ENCODE measurements around the gene MOCS3. TPM values are rescaled to one million over a fixed set of nuclear protein-coding genes. Genes with fewer than 3 reads are reported as not detected.

MOCS3 gene
- total and polyA plus RNA-seq, 12 donors, result 0.95 to 3.2 (median 2.5) TPM

DNA sequence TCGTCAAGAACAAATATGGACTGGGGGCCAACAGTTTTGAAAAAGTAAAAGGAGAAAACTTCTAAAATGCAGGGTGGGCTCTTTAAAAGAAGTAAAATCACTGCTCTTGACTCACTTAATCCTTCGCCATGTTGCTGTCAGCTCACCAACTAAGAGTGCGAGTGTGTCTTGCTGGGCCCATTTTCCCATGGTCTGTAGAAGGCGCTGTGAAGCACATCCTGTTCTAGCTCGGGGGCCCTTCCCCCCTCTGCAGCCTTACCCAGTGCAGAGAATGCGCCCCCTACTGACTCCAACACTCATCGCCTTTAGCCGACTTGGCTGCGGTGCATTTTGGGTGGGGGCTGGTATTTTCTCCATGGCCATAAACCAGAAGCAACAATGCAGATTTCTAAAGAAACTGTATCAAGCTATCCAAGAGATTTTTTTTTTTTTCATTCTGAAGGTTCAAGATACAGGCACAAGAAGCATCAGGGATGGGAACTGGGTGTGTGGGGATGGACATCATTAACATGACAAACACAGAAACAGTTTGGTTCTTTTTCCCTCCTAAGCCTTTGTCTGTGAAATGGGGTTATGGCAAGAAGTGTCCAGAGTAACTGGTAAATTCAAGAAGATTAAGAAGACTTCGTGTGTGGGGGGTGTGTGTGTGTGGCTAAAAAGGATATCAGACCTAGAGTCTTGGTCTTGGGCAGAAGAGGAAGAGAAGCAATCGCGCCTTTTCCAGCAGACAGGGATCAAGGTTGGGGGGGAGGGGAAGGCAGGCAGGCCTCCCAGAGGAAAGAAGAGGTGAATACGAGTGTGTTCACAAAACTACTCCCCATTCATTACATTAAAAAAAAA, 29.1 kb upstream of the MOCS3 start:
- peak overlapping the region; percentile 70 to 94 (median 78) for H3K4me3 ChIP-seq
- peak overlapping the region in 8 of 10 donors; percentile 74 to 100 (median 81) for H3K27ac ChIP-seq
- ATAC-seq (peak; percentile 36 to 74 (median 70)), DNase-seq (peak; percentile 74 to 90)
- no peaks in the 10 kb centered on the region for H3K27me3 ChIP-seq
- intact Hi-C loops (cut with DNase I), result loop anchor here in 8 of 10 donors (2.0 to 10.0 kb wide), 5 partner anchors 29 to 137 kb away; partner anchors contain the start of genes BCAS4 (in 6 of the 8), DPM1 (in 1 of the 8) and MOCS3 (in 1 of the 8)
- peak; percentile 53 to 92 (median 79) for TF ChIP-seq CTCF (IDR thresholded peaks at IDR 0.05)
- H3K9me3 ChIP-seq, result no peaks in the 10 kb centered on the region
- peaks cover 0 to 61% (median 51%) of the 10 kb centered on the region in 9 donors for H3K4me1 ChIP-seq
- 16 to 17% methylated on average over 13 of the region's 13 CpGs for WGBS, 2 donors
- peaks cover 0 to 60% (median 12%) of the 10 kb centered on the region in 9 donors for H3K36me3 ChIP-seq

DNA sequence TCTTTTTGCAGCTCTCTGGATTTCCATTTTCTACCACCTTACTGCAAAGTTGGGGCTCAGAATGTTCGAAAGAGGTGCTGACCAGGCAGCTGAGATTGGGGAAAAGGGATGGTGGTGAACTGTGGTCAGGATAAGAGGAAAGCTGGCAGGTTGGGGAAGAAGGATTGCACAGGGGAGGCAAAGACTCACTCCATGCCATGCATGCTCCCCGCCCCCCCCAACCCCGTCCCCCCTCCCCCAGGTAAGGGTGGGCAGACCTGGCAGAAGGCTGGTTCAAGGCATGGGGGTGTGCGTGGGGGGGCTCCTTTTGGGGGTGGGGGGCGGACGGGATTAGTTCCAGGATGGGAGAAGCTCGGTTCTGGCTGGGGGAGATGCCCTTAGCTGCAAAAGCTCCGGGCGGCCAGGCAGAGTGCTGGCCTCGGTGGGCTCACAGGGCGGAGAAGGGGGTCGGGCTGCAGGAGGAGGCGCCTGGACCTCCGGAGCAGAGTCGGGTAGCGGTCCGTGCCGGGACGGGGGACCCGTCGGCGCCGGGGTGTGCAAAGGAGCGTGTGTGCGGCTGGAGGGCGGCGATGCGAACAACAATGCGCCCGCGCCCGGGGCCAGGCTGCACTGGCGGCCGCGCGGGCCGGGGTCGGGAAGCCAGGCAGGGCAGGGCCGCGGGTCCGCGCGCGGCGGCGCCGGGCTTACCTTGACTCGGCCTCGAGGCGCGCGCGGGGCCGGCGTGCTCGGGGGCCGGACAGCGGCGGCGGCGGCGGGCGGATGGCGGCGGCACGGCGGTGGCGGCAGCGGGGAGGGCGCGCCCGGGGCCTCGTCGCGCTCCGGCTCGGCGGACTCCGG, 28.3 kb upstream of the MOCS3 start:
- Histone ChIP-seq H3K9me3 (no peaks in the 10 kb centered on the region), H3K27me3 (no peaks in the 10 kb centered on the region), H3K4me1 (peaks cover 0 to 53% (median 45%) of the 10 kb centered on the region in 9 donors), H3K36me3 (peaks cover 0 to 63% (median 20%) of the 10 kb centered on the region in 9 donors), H3K27ac (peak overlapping the region; percentile 95 to 100 (median 99)), H3K4me3 (peak overlapping the region; percentile 70 to 94 (median 78))
- TF ChIP-seq CTCF (IDR thresholded peaks at IDR 0.05), result no peak
- peak; percentile 17 to 36 for DNase-seq
- intact Hi-C loops (cut with DNase I), result loop anchor here in 2 of 10 donors (2.0 to 5.0 kb wide), 3 partner anchors 28 to 138 kb away; partner anchors contain the start of genes BCAS4 (in 1 of the 2), DPM1 (in 1 of the 2) and MOCS3 (in 1 of the 2)
- ATAC-seq, result peak in 4 of 8 donors; percentile 1 to 21 (median 4)
- 0 to 1% methylated on average over 36 to 78 of the region's 79 CpGs for WGBS, 2 donors

GRCh38 chr20:50930976-50931305, 27.7 kb upstream of the MOCS3 start:
- Histone ChIP-seq H3K4me1 (peaks cover 0 to 47% (median 39%) of the 10 kb centered on the region in 9 donors), H3K27me3 (no peaks in the 10 kb centered on the region), H3K27ac (peak overlapping the region; percentile 95 to 100 (median 99)), H3K9me3 (no peaks in the 10 kb centered on the region), H3K4me3 (peak overlapping the region; percentile 50 to 74 (median 64)), H3K36me3 (peaks cover 0 to 65% (median 26%) of the 10 kb centered on the region in 9 donors)
- no peak for TF ChIP-seq CTCF (IDR thresholded peaks at IDR 0.05)
- DNase-seq (no peak), ATAC-seq (peak in 7 of 8 donors; percentile 30 to 58 (median 35))
- WGBS, 2 donors, result 0% methylated on average over 11 to 43 of the region's 45 CpGs
- intact Hi-C loops (cut with DNase I), result loop anchor here in 4 of 10 donors (1.0 to 5.0 kb wide), 4 partner anchors 27 to 139 kb away; partner anchors contain the start of genes DPM1 (in 3 of the 4), MOCS3 (in 3 of the 4) and BCAS4 (in 1 of the 4)
